OCI-LY1 (cell line): ENCODE data around the gene LIPG.

Experiments
- EZH2 ChIP-seq: fragments of 200-600 bp; sonication (generic), shearing (Covaris generic); IDR thresholded peaks from 2 replicates; pipeline ENCODE4 v1.8.0; 2017; ENCODE audit warnings: borderline replicate concordance, mixed run types, mild to moderate bottlenecking, antibody characterized with exemption, low read length, moderate library complexity, mixed read lengths
- TF ChIP-seq, protein P1 (sequence below): fragments of 200-600 bp; sonication (generic), shearing (Covaris generic); IDR thresholded peaks from 2 replicates; pipeline ENCODE4 v1.5.1; 2017; ENCODE audit warnings: mild to moderate bottlenecking, antibody characterized with exemption, low read length, moderate library complexity, mixed read lengths

DNA sequence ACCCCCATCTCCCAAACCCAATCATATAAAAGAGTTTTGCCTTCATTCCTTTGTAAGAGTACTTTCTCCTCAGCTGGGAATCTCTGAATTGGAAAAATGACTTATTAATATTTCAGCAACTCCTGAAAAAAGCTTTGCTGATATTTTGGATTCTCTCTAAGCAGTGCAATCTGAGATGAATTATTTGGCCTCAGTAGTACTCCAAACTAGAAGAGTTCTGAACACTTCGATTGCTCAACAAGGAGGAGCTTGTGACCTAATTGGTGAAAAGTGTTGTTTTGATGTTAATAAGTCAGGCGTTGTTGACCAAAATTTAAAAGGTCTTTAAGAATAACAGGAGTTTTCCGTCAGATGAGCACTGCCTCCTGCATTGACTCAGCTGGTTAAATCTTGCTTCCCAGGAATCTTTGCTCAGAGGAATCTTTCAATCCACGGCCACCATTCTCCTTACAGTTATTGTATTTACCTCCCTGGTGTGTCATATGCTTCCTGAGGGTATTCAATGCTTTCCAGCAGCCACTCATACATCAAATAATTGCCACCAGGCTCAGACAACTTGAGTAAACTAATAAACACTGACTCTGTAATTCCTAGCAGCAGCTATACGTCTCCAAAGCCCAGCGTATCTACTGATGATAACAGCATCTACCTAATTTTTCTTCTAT is 24.5 kb upstream of the LIPG start:
- TF ChIP-seq, protein P1, sequence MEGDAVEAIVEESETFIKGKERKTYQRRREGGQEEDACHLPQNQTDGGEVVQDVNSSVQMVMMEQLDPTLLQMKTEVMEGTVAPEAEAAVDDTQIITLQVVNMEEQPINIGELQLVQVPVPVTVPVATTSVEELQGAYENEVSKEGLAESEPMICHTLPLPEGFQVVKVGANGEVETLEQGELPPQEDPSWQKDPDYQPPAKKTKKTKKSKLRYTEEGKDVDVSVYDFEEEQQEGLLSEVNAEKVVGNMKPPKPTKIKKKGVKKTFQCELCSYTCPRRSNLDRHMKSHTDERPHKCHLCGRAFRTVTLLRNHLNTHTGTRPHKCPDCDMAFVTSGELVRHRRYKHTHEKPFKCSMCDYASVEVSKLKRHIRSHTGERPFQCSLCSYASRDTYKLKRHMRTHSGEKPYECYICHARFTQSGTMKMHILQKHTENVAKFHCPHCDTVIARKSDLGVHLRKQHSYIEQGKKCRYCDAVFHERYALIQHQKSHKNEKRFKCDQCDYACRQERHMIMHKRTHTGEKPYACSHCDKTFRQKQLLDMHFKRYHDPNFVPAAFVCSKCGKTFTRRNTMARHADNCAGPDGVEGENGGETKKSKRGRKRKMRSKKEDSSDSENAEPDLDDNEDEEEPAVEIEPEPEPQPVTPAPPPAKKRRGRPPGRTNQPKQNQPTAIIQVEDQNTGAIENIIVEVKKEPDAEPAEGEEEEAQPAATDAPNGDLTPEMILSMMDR: no peak
- TF ChIP-seq EZH2: no peak
